Stimulated activated CD8-positive, alpha-beta memory T cell treated with anti-CD3 and anti-CD28 coated beads, Interleukin-4, amount 100 ng/mL, for 24 hours (primary cell): ENCODE results near the gene SEMA4B.
A peak's percentile ranks its signal among the peaks of the same experiment; 100 is the strongest.
"Not testable (repeated sequence)": the region's sequence is repeated elsewhere in the genome, so short reads cannot be mapped to it uniquely, and the experiment has no call there.

Experiments
- DNase-seq: peaks from one replicate; pipeline ENCODE4 v3.0.0-alpha.2; 2020; ENCODE audit warnings: low read depth

The SEMA4B gene

DNA sequence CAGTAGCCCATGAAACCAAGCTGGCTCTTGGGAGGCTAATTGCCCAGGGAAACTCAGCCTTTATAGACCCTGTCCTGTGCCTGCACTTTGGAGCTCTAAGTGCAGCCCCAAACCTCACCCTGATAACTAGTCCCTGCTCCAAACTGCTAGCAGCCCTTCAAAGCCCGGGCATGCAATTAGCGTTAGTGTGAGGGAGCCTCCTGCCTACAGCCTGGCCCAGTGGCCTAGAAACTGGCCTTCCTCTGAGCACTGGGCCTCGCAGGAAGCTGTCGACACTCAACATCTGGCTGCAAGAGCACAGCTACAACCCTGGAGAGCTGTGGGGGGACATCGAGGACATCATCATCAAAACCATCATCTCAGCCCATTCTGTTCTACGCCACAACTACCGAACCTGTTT lies 56.6 kb downstream of the SEMA4B start:
- DNase-seq: no peak

DNA sequence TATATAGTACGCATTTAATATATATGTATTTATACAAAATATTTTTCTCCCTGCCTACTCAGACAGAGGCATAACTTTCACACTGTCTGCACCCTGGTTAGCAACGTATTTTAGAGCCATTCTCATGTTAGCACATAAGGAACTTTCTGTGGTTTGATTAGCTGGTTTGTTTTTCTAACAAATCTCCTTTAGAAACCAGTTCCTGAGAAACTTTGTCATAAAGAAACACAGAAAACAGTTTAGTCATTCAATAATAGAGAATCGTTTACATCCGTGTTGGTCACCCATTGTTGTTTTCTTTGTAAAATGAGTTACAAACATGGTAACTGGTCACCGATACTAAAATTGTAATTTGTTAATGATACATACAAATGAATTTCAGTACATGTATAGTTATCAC lies 58.4 kb downstream of the SEMA4B start:
- no peak for DNase-seq

DNA sequence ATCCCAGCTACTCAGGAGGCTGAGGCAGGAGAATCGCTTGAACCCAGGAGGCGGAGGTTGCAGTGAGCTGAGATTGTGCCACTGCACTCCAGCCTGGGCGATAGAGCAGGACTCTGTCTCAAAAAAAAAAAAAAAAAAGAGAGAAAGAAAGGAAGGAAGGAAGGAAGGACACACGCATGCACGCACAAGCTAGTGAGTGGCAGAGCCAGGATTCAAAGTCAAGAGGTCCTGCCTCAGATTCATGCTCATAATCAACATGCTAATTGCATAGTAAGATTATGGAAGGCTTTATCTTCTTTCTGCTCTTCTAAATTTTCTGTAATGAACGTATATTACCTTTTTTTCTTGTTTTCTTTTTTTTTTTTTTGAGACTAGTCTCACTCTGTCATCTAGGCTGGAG lies 59.6 kb downstream of the SEMA4B start:
- not testable (repeated sequence) for DNase-seq

GRCh38 chr15:90261811-90262210 lies 60.7 kb downstream of the SEMA4B start:
- DNase-seq: no peak

DNA sequence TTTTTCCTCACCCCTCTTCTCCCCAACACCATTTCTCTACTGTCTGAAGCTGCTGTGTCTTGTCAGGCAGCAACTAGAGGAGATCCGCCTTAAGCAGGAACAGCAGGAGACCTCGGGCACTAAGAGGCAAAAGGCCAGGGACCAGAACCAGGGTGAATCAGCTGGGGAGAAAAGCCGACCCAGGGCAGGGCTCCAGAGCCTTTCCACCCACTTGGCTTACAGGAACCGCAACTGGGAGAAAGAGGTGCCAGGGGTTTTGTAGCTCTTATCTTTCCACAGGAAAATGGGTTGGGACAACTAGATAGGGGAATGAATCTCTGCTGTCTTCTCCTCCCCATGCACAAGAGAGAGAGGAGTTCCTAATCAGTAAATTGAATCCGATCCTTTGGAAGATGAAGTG lies 61.3 kb downstream of the SEMA4B start:
- no peak for DNase-seq

GRCh38 chr15:90264671-90265070 lies 63.5 kb downstream of the SEMA4B start:
- no peak for DNase-seq

DNA sequence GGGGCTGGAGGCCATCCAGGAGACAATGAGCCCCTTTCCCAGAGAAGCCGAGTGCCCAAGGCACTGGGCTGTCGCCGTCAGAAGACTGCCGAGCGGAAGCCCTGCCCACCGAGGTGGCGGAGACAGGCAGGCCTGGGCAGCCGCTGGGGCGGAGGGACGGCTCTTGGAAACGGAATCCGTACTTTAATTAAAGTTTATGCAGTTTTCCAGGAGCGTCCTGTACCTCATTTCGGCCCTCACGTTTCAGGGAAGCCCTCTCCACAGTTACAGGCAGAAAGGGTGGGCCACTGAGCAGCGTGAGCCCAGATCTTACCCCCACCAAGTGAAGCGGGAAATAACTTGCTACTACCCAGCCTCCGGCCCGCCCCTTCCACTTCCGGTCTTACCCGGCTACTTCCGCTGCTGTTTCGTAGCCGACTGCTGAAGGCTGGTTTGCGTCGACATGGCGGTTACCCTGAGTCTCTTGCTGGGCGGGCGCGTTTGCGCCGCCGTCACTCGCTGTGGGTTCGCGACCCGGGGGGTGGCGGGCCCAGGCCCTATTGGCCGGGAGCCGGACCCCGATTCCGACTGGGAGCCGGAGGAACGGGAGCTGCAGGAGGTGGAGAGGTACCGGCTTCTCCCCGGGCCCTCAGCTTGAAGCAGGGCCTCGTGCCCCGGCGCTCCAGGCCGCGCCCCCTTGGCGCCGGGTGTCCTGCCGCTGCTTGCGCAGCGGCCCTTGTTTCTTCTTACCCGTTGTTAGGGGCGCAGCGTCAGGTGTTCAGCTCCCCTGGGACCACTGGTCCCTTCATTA lies 64.3 kb downstream of the SEMA4B start, which contains the start of gene NGRN:
NGRN (plus strand) TSS at position 402 of the 790 bp plus-strand sequence; CDS start at position 443, 41 bp downstream.
- DNase-seq: peak; percentile 87

DNA sequence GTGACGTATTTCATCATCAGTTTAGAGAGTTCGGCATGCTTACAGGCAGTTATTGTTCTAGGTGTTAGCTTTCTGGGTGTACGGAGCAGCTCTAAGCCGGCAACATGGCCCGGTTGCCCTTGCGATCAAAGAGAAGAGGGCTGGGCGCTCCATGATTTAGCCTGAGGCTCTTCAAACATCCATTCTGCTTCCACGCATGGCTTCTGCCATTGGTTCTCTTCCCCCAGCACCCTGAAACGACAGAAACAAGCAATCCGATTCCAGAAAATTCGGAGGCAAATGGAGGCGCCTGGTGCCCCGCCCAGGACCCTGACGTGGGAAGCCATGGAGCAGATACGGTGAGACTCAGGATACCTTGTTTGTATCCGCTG lies 64.9 kb downstream of the SEMA4B start:
- DNase-seq: peak; percentile 31

GRCh38 chr15:90266485-90266884 lies 65.4 kb downstream of the SEMA4B start:
- no peak for DNase-seq

DNA sequence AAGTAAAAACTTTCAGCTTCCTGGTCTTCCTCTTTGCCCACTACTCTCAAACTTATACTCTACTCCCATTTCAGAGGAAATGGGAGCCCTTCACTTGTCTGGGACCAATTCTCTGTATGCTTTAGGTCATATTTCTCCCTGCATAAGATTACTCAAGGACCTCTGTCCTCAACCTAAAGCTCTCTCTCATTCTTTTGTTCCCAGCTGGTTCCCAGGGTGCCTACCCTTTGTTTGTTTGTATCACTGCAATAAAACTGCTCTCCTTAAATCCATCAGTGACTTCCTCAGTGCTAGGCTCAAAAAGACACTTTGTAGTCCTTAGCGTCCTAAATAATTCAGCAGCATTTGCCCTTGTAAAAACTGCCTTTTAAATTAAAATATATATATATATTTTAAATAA lies 67.3 kb downstream of the SEMA4B start:
- no peak for DNase-seq

GRCh38 chr15:90270502-90271150 lies 69.5 kb downstream of the SEMA4B start:
- no peak for DNase-seq

DNA sequence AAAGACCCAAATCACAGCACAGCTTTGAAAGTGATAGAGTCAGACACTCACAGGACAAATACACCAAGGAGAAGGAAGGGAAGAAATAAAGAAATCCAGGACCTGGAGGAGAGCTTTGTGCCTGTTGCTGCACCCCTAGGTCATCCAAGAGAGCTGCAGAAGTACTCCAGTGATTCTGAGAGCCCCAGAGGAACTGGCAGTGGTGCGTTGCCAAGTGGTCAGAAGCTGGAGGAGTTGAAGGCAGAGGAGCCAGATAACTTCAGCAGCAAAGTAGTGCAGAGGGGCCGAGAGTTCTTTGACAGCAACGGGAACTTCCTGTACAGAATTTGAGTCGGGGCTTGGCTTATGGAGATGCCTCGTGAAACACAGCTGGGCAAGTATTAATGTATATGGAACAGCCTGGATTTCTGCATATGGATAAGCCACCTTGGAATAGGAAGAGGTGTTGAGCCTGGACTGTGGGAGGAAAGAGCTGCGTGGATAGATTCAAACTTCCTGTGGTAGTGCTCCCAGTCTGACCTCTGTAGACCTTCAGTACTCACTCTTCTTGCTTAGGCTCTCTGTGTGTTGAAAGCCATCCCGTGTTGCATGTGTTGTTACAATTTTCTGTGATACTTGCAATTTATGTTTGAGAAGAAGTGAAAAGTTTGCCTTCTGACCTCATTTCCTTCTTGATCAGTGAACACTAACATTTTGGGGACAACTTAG lies 70.5 kb downstream of the SEMA4B start:
- no peak for DNase-seq

- not testable (repeated sequence) for DNase-seq
These were observed 77.3 kb downstream of the SEMA4B start for GRCh38 chr15:90278467-90278866.
